Stomach (tissue), 4 donors: Measurements from ENCODE around the gene OCA2.

Source experiments
- CTCF ChIP-seq, 7 experiments: fragments of 450-650 bp in 4 of 7; fragments of 200-600 bp in 3 of 7; sonication (generic) in 3 of 7; IDR thresholded peaks; one replicate each; pipeline ENCODE4 v1.5.1; 2016 to 2019; ENCODE audit warnings: antibody characterized with exemption in 7 of 7, control low read depth in 2 of 7, mild to moderate bottlenecking in 1 of 7
- EP300 ChIP-seq: sonication (generic); formaldehyde crosslinking; IDR thresholded peaks from one replicate; pipeline ENCODE4 v1.6.1; 2017; ENCODE audit warnings: antibody characterized with exemption
- POLR2A ChIP-seq, 4 donors: fragments of 450-650 bp; IDR thresholded peaks; one replicate each; pipeline ENCODE4 v1.6.1; 2016; ENCODE audit warnings: antibody characterized with exemption in 4 of 4, control low read depth in 2 of 4, mild to moderate bottlenecking in 1 of 4, moderate library complexity in 1 of 4

- TF ChIP-seq CTCF (IDR thresholded peaks at IDR 0.05) (no peak), POLR2A (IDR thresholded peaks at IDR 0.05) (no peak), EP300 (no peak)
Measured at GRCh38 chr15:27865323-27865922, 233.7 kb downstream of the OCA2 start.
